PC-3 (cell line): ENCODE measurements around the gene ANGPTL5.
"Not testable (repeated sequence)": the region's sequence is repeated elsewhere in the genome, so short reads cannot be mapped to it uniquely, and the experiment has no call there.

Source experiments
- CTCF ChIP-seq: fragments of 300-600 bp; sonication (generic); conservative IDR thresholded peaks from 2 replicates; pipeline ENCODE4 v1.5.1; 2017; ENCODE audit warnings: antibody characterized with exemption, low read depth, mild to moderate bottlenecking, low read length
- EZH2 ChIP-seq: fragments of 300-600 bp; sonication (generic); IDR thresholded peaks from one replicate; pipeline ENCODE4 v1.6.1; 2017; ENCODE audit warnings: antibody characterized with exemption, mild to moderate bottlenecking, low read length; ENCODE audit not compliant: unreplicated experiment

GRCh38 chr11:101964200-101964599 lies 47.9 kb upstream of the ANGPTL5 start:
- TF ChIP-seq CTCF, EZH2: not testable (repeated sequence)
